Heart left ventricle (tissue), 16 donors: Measurements from ENCODE around the gene RBM18. TPM values are rescaled to one million over a fixed set of nuclear protein-coding genes. Genes with fewer than 3 reads are reported as not detected.

Experiments
- ATAC-seq, 4 donors: fragments of 200-7000 bp; cut with Tn5 transposase; one replicate each; pipeline ENCODE4 v1.9.1; 2020 to 2022; ENCODE audit warnings: moderate library complexity in 4 of 4, mild to moderate bottlenecking in 3 of 4, moderate number of reproducible peaks in 1 of 4
- DNase-seq, 5 donors: peaks; one replicate each; pipeline ENCODE4 v3.0.0-alpha.2; 2020
- H3K27ac ChIP-seq, 12 donors: fragments of 200-600 bp; sonication (generic) in 4 of 12; one replicate each; pipeline versions ENCODE4 v1.5.0 to v1.8.0; 2016 to 2022; ENCODE audit warnings: mild to moderate bottlenecking in 2 of 12
- H3K27me3 ChIP-seq, 9 donors: fragments of 200-600 bp; sonication (generic) in 2 of 9; one replicate each; pipeline versions ENCODE4 v1.5.1 to v1.8.0; 2016 to 2022; ENCODE audit warnings: mild to moderate bottlenecking in 3 of 9
- H3K36me3 ChIP-seq, 9 donors: fragments of 200-600 bp; sonication (generic) in 2 of 9; one replicate each; pipeline versions ENCODE4 v1.5.0 to v1.8.0; 2018 to 2022; ENCODE audit warnings: mild to moderate bottlenecking in 2 of 9
- H3K4me1 ChIP-seq, 12 donors: fragments of 200-600 bp; sonication (generic) in 4 of 12; one replicate each; pipeline versions ENCODE4 v1.5.0 to v1.8.0; 2016 to 2022; ENCODE audit warnings: mild to moderate bottlenecking in 3 of 12
- H3K4me3 ChIP-seq, 12 donors: fragments of 200-600 bp; sonication (generic) in 4 of 12; one replicate each; pipeline versions ENCODE4 v1.5.0 to v1.8.0; 2017 to 2022; ENCODE audit warnings: mild to moderate bottlenecking in 9 of 12, moderate library complexity in 4 of 12
- H3K9me3 ChIP-seq, 12 donors: fragments of 200-600 bp; sonication (generic) in 4 of 12; one replicate each; pipeline versions ENCODE4 v1.5.0 to v1.8.0; 2016 to 2022; ENCODE audit warnings: mild to moderate bottlenecking in 1 of 12
- CTCF ChIP-seq, 12 donors: fragments of 200-600 bp; sonication (generic) in 4 of 12; IDR thresholded peaks; one replicate each; pipeline versions ENCODE4 v1.5.0 to v1.8.0; 2018 to 2022; ENCODE audit warnings: antibody characterized with exemption in 12 of 12, mild to moderate bottlenecking in 5 of 12
- POLR2A ChIP-seq, 2 donors: fragments of 450-650 bp; IDR thresholded peaks; one replicate each; pipeline ENCODE4 v1.6.1; 2017; ENCODE audit warnings: antibody characterized with exemption in 2 of 2, mild to moderate bottlenecking in 2 of 2, moderate library complexity in 2 of 2
- WGBS, 4 donors: extraction: QIAGEN DNeasy Blood & Tissue Kit in 2 of 4; methylation state at CpG; one replicate each; pipeline versions ENCODE4 v1.1.5 to v1.1.7; 2013 to 2018; 5-methylcytosine and 5-hydroxymethylcytosine counted together
- intact Hi-C, 10 donors: fragments of 100-400 bp; cut with DNase I; formaldehyde crosslinking; loops; one replicate each; pipeline versions ENCODE4 v1.11.1 to v1.14.2; 2022
- polyA plus RNA-seq, 2 donors: library from polyadenylated mRNA; stranded (reverse); fragments of 200-250 nt; gene quantifications; one replicate each; pipeline ENCODE4 v1.2.3, GENCODE V29; 2013
- total RNA-seq, 9 donors: library from RNA; depleted of rRNA in 2 of 9; stranded (reverse); fragments of >200 nt in 2 of 9; fragmentation: NEBNext Ultra II Directional in 3 of 9; extraction: Animal tissue kit (Norgen Biotek cat#: 25700) in 3 of 9; gene quantifications; one replicate each; pipeline versions ENCODE4 v1.1.0 to v1.2.4, GENCODE V29; 2016 to 2023
- donor health status: ischemic (EF 13 %, LVEDD 7.1; RV severe dilation, severe dysfunction).
- donor health status: healthy with polysubstance abuse.
- donor health status: DM: no; HTN: yes; CAD: no.
- donor health status: DM: no; HTN: no; CAD: no.
- donor health status: ischemic (EF 25% LVEDD 6.9; RV normal size, moderate dysfunction).
- donor health status: ischemic (EF 25% LVEDD 5.7; RV mildly dilated, moderate dysfunction).
- donor health status: healthy.
- donor health status: DM: yes; HTN: yes; CAD: no.
- donor health status: ischemic (EF 35%, LVEDD 5.7; RV mildly dilated, moderate dysfunction).
- donor health status: nonischemic (EF 11% LVEDD 7.7; RV severe dilation, severe dysfunction).
- donor health status: DM: yes; HTN: yes; CAD: no.
- donor health status: PGD.
- donor health status: ischemic (EF 29% LVEDD 5.4; RV normal size, mild dysfunction).
- donor health status: nonischemic (EF 23%, LVEDD 6.1; RV moderate dilation, normal function).

The RBM18 gene
- total and polyA plus RNA-seq, 11 donors, result 7.9 to 49.0 (median 36.1) TPM

- Histone ChIP-seq H3K9me3 (no peaks in the 10 kb centered on the region), H3K36me3 (peaks cover 0 to 14% (median 8%) of the 10 kb centered on the region in 9 donors), H3K27me3 (no peaks in the 10 kb centered on the region), H3K4me1 (peaks cover 19 to 61% (median 44%) of the 10 kb centered on the region in 12 donors), H3K27ac (peak overlapping the region; percentile 78 to 97 (median 94)), H3K4me3 (peak overlapping the region; percentile 52 to 77 (median 72))
- no peak for DNase-seq
- intact Hi-C loops, result loop anchor here in 7 of 10 donors (2.0 to 10.0 kb wide), 7 partner anchors 79 to 141 kb away; partner anchors contain the start of genes MORN5 (in 2 of the 7) and NDUFA8 (in 2 of the 7)
- 8 to 11% (median 9%) methylated on average over 17 of the region's 17 CpGs for WGBS, 4 donors
- TF ChIP-seq POLR2A (IDR thresholded peaks at IDR 0.05), result no peak
- TF ChIP-seq CTCF (IDR thresholded peaks at IDR 0.05), result peak in 1 of 12 donors; percentile 10
- peak; percentile 5 to 24 (median 11) for ATAC-seq
Measured at GRCh38 chr9:122265149-122265915, 692 bp upstream of the RBM18 start.

- Histone ChIP-seq H3K9me3 (no peaks in the 10 kb centered on the region), H3K4me3 (peak overlapping the region; percentile 52 to 77 (median 72)), H3K27ac (peak overlapping the region; percentile 78 to 97 (median 94)), H3K27me3 (no peaks in the 10 kb centered on the region), H3K4me1 (peaks cover 19 to 61% (median 44%) of the 10 kb centered on the region in 12 donors), H3K36me3 (peaks cover 0 to 28% (median 22%) of the 10 kb centered on the region in 9 donors)
- DNase-seq (no peak), ATAC-seq (peak in 3 of 4 donors; percentile 30 to 50 (median 48))
- TF ChIP-seq POLR2A (IDR thresholded peaks at IDR 0.05), result no peak
- no peak for TF ChIP-seq CTCF (IDR thresholded peaks at IDR 0.05)
- 10 to 14% (median 13%) methylated on average over 13 of the region's 13 CpGs for WGBS, 4 donors
- intact Hi-C loops, result loop anchor here in 6 of 10 donors (2.0 to 10.0 kb wide), 7 partner anchors 81 to 139 kb away; partner anchors contain the start of genes MORN5 (in 3 of the 6) and NDUFA8 (in 3 of the 6)
Measured at GRCh38 chr9:122263699-122264349, 816 bp downstream of the RBM18 start.

- no peak for DNase-seq
- Histone ChIP-seq H3K27ac (peak overlapping the region in 6 of 12 donors; percentile 17 to 97 (median 20)), H3K4me3 (no peak overlapping the region), H3K4me1 (peaks cover 19 to 52% (median 42%) of the 10 kb centered on the region in 12 donors), H3K27me3 (no peaks in the 10 kb centered on the region), H3K36me3 (peaks cover 0 to 44% (median 38%) of the 10 kb centered on the region in 9 donors), H3K9me3 (no peaks in the 10 kb centered on the region)
- intact Hi-C loops, result loop anchor here in 5 of 10 donors (5.0 to 10.0 kb wide), 5 partner anchors 83 to 137 kb away; partner anchors contain the start of genes MORN5 (in 2 of the 5) and NDUFA8 (in 2 of the 5)
- 88 to 96% (median 91%) methylated on average over 1 of the region's 1 CpG for WGBS, 4 donors
- ATAC-seq, result no peak
- no peak for TF ChIP-seq CTCF (IDR thresholded peaks at IDR 0.05)
Measured at GRCh38 chr9:122262073-122262472, 2.6 kb downstream of the RBM18 start.
